ENCODE data around the gene REPIN1.

Gene REPIN1

DNA sequence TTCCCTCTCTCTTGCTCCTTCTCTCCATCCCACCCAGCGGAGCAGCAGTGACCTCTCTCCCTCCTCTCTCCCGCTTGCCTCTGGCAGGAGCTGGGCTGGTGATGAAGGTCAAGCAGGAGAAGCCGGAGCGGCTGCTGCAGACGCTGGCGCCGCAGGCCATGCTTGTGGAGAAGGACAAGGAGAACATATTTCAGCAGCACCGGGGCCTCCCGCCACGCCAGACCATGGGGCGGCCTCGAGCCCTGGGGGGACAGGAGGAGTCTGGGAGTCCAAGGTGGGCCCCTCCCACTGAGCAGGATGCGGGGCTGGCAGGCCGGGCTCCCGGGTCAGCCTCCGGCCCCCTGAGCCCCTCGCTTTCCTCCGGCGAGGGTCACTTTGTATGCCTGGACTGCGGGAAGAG, 27.8 kb downstream of the REPIN1 start:
- no peak for DNase-seq (ENCODE audit: low read depth)

DNA sequence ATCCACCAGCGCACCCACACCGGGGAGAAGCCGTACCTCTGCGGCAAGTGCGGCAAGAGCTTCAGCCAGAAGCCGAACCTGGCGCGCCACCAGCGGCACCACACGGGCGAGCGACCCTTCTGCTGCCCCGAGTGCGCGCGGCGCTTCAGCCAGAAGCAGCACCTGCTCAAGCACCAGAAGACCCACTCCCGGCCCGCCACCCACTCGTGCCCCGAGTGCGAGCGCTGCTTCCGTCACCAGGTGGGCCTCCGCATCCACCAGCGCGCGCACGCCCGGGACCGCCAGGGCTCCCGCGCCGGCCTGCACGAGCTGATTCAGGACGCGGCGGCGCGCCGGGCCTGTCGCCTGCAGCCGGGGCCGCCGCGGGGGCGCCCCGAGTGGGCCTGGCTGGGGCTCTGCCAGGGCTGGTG, 28.2 kb downstream of the REPIN1 start:
- no peak for DNase-seq (ENCODE audit: low read depth)

DNA sequence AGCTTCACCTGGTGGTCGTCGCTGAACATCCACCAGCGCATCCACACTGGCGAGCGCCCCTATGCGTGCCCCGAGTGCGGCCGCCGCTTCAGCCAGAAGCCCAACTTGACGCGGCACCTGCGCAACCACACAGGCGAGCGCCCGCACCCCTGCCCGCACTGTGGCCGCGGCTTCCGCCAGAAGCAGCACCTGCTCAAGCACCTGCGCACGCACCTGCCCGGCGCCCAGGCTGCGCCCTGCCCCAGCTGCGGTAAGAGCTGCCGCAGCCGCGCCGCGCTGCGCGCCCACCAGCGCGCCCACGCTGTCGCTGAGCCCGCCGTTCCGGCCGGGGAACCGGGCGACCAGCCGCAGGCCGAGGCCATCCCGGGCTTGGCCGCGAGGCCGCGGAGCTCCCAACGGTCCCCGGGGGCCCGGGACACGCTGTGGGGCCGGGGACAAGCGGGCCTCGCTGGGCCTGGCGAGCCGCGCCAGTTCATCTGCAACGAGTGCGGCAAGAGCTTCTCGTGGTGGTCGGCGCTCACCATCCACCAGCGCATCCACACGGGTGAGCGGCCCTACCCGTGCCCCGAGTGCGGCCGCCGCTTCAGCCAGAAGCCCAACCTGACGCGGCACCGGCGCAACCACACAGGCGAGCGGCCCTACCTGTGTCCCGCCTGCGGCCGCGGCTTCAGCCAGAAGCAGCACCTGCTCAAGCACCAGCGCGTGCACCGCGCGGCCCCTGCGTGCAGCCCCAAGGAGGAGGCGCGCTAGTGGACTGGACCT, 28.9 kb downstream of the REPIN1 start:
- DNase-seq (ENCODE audit: low read depth): no peak

DNA sequence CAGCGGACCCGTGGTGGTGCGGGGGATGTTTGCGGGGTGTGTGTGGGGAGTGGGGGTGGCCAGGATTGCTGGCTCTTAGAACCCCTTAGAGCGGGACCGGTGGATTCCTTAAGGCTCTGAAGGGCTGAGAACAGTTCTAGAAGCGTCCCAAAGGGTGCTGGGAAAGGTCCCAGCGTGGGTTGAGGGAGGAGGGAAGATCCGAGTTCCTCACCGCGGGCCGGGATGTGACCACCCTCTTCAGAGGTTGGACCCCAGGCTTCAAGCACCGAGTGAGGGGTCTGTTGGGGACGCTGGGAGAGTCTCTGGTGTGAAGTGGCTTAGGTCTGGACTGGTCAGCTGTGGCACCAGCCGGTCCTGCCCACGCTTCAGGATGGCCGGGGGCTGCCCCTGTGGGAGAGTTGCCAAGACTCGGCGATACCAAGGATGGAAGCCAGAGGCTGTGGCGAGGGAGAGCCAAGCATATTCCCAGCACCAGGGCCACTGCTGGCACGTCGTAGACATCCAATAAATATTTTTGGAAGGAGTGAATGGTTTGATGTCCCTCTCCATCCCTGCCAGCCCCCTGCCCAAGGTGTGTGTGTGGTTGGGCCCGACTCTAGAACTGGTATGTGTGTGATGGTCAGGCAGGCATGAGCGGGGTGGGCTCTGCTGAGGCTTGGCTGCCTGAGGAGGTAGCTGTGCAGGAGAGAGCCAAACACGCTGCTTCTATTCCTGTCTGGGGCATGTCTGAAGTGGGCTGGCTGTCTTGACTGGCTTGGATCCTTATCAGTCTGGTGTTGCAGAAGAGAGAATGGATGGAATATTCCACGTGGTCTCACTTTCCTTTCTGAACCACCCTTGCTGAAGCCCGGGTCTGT, 29.7 kb downstream of the REPIN1 start:
- no peak for DNase-seq (ENCODE audit: low read depth)

DNA sequence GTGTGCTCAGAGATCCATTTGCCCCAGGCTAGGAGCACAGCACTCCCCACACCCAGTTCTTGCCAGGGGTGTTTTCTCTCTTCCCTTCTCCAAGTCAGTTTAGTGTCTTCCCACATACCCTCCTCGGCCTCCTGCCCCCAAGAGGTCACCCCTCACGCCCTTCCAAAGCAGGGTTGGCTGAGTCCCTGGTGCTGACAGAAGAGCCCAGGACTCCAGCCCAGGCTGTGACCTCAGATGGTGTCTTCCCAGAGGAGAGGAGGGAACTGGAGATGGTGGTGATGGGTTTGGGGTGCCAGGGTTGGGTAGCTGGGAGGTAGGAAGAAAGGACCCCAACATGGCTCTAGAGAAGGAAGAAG, 30.3 kb downstream of the REPIN1 start:
- DNase-seq (ENCODE audit: low read depth): no peak

DNA sequence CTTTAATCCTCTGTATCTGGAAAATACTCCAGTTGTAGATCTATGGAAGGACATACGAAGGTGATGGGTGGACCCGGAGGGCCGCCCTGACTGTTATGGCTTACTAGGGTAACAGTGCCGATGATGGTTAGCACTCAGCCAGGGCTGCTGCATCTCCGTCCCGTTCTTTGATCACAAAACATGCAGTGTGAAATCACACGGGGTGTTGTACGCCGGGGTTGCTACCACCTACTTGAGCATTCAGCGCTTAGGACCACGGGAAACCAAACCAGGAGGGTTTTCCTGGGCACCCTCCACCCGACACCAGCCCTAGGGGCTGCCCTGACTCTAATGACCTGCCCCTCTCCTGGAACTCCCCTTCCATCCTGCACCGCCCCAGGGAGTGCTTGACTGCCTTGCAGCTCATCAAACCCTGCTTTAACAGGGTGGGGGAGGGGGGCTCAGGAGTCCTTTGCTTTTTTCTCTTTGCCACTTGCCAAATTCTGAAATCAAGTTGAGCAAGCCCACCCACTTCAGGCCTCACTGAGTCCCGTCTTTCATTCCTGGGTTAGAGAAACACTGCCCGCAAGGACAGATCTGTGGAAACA, 30.9 kb downstream of the REPIN1 start:
- no peak for DNase-seq (ENCODE audit: low read depth)

DNA sequence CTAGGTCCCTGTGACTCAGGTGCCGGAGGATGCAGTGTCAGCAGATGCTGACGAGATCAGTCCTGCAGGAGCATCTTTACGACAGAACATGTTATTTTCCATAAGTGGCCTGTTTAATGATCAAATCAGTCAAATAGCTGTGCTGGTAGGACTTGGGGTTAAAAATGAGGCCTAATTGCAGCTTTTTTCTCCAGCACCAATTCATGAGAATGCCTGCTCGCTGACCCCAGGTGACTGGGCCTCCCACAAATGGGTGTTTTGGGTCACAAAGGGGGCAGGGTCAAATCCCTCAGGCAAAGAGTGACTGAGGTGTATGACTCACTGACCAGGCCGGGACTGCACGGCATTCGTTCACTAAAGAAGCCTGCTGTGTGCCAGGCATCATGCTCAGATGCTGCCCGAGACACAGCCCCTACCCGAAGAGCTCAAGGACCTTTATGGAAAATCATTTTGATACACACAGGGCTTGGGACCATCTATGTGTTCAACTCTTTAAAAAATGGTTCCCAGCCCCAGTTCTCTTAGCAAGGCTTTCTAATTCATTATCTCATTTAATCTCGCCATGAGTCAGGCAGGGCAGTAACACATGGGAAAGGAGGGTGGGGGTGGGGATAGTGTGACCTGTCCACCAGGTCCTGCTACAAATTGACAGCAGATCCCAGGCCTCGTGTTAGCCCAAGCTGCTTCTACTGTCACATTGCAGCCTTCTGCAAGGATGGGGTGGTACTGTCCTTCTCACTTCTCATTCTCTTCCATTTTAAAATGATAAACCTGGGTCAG, 31.6 kb downstream of the REPIN1 start:
- DNase-seq (ENCODE audit: low read depth): no peak

DNA sequence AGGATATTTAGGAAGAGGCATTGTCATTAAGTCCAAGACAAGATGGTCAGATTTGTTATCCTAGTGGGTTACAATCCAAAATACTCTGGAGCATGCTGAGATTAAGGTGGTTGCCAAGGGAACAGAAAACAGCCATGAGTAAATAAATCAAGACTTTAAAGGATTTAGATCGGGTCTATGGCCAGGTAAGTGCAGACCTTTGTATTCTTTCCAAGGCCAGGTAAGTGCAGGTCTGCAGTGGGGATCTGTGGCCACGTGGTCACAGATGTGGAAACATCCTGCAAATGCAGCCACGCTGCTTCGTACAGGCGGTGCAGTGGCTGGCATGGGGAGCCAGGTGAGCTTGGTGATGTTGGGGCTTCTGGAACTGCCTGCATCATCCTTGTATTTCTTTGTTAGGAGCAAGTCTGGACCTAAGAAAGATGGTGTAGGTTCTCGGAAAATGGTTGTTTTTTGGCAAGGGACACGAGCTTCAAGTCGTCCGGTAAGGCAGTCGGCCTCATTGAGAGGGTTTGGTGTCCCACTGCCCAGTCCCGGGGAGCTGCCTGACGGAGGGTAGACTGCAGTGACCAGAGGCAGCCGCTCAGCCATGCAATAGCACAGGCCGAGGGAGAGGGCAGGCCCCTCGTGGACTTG, 32.3 kb downstream of the REPIN1 start:
- no peak for DNase-seq (ENCODE audit: low read depth)

DNA sequence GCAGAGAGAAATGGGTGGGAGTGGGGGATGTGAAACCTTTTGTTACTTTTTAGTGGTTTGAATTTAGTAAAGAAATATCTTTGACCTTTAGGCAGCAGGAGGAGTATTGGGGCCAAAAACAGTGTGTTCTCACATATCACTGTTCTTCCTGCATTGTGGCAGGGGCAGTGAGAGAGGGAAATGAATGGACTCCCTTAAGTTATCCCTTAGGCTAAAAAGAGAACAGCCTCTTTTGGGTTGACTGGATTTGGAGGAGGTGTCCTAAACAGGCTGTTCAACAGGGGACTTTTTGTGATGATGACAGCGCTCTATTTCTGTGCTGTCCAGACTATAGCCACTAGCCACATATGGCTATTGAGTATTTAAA, 32.8 kb downstream of the REPIN1 start:
- no peak for DNase-seq (ENCODE audit: low read depth)

DNA sequence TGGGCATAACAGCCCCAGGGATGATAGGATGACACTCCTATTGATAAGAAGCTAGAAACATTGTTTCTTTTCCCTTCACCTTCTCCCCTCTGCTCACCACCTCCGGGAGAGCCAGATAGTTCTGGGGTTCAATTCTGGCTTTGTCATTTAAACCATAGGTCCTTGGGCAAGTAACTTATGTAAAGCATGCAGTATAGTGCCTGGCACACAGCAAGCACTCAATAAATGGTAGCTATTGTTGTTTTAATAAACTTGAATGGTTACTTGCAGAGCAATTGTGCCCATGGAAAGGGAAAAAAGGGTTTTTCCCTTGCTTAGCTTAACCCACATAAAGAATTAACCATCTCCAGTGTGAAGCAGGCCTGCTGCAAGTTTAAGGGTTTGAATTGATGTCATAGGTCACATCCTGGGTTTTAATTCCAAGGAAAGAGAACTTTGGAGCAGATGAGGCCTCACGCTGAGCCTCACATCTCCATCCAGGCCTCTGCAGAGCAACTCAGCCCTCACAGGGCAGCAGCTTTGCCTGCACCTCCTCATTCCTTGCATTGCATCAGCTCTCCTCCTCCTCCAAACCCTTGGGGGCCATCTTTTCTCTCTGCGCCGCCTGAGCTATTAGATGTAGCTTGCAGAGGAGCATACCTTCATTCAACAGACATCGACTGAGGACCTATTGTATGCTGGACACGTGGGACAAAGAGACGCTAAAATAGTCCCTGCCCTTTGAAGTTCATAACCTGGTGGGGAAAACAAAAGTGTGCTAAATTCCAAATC, 33.4 kb downstream of the REPIN1 start:
- DNase-seq (ENCODE audit: low read depth): no peak

DNA sequence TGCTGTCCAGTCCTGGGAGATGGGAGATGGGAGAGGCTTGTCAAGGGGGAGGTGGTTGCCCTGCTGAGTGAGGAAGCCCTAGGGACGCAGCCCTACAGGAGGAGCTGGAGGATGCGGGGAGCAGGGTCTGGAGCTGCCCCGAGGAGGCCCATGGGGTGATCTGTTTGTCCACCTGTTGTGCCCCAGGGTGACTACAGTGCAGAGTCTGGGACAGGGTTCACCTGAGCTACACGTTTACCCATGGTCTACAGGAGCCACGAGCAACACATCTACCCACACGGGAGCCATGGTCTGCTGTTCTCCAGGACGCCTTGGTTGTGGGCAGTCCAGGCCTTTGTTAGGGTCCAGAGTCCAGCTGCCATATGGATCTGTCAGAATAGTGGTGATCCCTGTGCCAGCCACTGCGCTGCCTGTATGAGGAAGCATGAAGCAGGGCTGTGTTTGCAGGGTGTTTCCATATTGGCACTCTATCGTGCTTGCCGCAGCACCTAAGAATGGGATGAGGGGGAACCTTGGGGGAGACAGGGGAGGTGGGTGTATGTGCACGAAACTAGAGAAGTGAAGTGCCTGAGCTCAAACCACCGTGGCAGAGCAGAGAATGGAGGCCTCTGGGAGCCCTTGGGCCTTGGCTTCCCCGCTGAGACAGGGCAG, 34.2 kb downstream of the REPIN1 start:
- DNase-seq (ENCODE audit: low read depth): no peak

DNA sequence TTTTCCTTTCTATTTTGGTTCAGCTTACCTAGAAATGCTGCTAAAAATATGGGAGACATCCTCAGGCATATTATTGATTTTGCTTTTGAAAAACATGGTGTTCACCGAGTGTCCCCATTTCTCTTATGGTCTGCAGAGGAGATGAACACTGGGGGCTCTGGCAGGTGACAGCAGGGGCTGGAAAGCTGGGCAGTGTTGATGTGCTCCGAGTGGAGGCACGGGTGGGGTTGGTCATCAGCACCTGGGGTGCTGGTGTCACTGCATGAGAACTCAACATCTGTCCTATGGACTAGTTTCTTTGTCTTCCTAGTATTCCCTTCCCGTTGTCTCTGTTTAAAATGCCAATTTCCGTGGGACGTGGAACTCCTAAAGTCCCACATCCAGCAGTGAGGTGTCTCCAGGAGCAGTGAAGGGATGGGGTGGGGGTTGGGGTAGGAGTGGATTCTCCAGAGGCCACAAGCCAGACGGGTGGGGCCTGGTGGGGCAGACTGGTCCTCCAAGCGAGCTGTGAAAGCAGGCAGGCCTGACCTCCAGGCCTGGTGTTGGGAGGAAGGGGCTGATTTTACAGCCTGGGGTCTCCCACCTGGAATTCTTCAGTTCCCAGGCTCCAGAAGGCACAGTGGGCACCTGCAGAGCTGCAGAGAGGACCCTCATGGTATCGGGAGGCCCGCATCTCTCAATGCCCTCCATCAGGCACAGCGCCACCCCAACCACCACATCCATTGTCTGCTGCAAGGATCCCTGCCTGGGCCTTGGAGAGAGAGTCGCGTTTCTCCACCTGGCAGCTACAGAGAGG, 35.0 kb downstream of the REPIN1 start:
- DNase-seq (ENCODE audit: low read depth): no peak

DNA sequence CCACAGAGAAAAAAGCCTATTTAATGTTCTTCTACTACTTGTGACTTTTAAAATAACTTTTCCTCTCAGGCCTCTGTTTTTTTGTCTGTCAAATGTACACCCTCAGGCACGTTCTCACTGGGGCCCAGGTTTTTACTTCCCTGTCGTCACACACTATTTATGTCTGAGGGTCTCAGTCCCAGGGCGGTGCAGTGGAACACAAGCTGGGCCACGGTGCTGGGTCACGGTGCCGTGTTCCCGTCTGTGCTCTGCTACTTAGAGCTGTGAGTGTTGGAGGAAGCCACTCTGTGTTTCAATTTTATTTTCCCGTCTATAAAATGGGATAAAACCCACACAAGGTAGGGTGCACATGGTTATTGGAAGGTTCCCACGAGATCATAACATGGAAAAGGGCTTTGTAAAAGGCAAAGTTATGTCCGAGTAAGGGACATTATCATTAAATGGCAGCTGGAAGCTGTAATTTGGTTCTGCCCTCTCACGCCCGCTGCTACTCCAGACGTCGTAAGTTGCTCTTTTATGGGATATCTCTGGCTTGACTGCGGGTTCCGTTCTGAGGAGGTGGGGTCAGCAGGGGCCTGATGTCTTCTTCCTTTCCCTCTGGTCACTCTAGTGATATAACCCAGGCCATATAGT, 35.7 kb downstream of the REPIN1 start:
- DNase-seq (ENCODE audit: low read depth): no peak

DNA sequence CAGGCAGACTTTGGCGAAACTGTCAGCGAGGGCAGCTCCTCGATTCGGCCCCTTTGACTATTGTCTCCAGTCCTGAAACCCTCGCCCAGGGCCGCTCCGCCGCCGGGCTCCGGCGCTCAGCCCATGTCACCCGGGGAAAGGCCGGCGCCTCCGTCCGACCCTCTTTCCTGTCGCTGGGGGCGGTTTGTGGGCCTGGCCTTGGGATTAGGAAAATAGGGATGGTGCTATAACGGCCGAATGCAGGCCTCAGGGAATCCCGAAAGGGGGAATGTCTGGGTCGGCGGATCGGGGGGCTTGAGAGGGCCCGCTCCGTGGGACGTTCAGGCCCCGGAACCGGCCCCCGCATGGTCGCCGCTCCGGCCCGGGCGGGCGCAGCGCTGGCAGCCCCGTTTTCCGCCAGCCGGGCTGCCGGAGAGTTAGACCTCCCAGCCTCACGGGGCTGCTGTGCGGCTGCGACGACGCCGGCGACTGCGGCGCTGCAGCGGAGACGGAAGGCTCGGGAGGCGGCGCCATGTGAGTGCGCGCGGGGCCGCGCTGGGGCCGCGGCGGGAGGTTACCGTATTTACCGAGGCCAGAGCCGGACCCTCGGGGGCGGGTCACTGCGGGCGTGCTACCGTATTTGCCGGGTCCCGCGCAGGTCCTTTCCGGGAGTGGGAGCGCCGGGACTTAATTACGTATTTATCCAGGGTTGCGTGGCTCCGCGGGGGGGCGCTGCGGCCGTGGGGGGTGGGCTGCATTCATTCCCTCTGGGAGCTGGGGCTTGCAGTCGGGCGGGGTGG, 36.4 kb downstream of the REPIN1 start:
- peak; percentile 68 for DNase-seq (ENCODE audit: low read depth)

DNA sequence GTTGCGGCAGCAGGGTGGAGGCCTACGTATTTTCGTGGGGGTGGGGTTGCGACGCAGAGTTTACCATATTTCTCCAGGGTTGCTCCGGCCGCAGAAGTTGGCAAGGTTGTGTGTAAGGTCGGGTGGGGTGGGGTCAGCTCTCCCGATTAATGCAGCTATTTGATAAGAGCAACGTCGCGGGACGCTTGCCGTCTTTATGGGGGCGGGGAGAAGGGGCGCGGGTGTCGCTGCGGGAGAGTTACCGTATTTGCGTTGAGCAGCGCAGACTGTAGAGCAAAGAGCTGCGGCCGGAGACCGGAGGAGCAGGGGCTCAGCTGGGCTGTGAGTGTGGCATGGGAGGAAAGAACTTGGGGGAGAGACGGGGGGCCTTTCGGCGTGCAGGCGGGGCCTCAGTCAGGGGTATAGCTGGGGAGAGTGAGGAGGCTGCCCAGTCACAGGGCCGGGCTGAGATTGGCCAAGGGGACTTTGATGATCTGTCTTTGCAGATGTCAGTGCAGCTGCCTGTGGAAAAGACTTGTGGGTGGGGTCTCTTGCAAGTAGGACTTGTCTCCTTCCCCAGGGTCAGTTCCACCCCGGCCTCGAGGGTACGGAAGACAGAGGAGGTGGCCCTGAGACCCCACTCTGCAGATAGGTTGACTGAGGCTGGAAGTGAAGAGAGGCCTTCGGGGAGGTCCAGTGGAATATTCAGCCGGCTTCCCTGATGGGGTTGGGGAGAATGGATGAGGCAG, 37.1 kb downstream of the REPIN1 start:
- no peak for DNase-seq (ENCODE audit: low read depth)

DNA sequence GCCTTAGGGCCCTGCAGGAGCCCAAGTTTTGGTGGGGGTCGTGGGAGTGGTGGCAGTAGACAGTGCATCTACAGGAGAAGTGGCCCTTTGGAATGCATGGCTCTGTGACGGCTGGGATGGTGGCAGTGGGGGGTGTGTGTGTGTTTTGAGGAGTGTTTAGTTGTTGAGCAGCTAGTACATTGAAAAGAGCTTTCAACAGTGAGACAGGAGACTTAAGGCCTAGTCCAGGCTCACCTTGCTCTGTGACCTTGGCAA, 37.6 kb downstream of the REPIN1 start:
- no peak for DNase-seq (ENCODE audit: low read depth)

DNA sequence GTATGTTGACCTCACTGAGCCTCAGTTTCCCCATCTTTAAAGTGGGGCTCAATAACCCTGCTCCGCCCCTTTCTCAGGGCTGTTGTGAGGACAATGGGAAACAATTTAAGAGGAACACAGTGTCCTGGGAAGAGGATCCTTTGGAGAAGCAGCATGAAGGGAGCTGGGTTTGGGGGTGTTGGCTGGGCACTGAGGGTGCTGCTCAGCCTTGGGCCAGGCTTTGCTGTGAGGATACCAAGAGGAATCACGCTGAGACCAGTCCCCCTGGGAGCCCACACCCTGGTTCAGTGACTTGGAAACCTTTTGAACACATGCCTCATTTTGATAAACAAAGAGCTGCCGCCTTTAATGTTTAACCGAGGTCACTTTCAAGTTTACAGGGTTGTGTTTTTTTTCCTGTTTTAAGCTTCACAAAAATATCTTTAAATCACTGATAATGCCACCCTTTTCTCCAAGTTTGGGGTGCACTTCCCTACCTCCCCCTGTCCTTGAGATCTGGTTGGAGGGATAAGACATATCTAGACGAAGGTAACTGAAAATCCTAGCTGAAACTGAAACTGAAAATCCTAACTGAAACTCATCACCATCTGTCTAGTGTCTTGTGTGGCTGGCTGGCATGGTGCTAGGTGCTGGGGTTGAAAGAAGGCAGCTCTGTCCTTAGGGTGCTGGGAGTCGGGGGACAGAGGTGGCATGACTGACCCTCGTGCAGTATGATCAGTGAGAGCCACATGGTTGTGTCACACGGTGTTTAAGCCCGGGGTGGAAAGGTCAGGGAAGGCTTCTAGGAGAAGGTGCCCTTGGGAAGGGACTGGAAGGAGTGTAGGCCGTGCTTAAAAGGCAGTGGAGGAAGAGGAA, 38.2 kb downstream of the REPIN1 start:
- DNase-seq (ENCODE audit: low read depth): no peak

All from activated T-helper 9 cell treated with anti-CD3 and anti-CD28 coated beads, Interleukin-2, amount 50 U/mL, for 16 hours (primary cell).